HG03108 (cell line): ENCODE measurements around the gene ARL6IP6.
A peak's percentile ranks its signal among the peaks of the same experiment; 100 is the strongest.

Source experiments
- ATAC-seq: cut with Tn5 transposase; IDR thresholded peaks from one replicate; pipeline ENCODE4 v1.9.1; 2021; ENCODE audit warnings: moderate library complexity; ENCODE audit not compliant: unreplicated experiment

ARL6IP6 gene

GRCh38 chr2:152718076-152718908 is at the start of gene ARL6IP6:
ARL6IP6 (plus strand) TSS chr2:152718620; CDS start chr2:152718625, 5 bp downstream.
- peak; percentile 60 for ATAC-seq

- no peak for ATAC-seq
These were observed 44.1 kb upstream of the ARL6IP6 start for GRCh38 chr2:152674334-152674733.

GRCh38 chr2:152676461-152676860 is 42.0 kb upstream of the ARL6IP6 start:
- no peak for ATAC-seq

GRCh38 chr2:152678808-152679207 is 39.6 kb upstream of the ARL6IP6 start:
- no peak for ATAC-seq

- ATAC-seq = no peak
These were observed 35.8 kb upstream of the ARL6IP6 start for GRCh38 chr2:152682663-152683062.

GRCh38 chr2:152683400-152683799 is 35.0 kb upstream of the ARL6IP6 start:
- no peak for ATAC-seq

GRCh38 chr2:152686321-152686720 is 32.1 kb upstream of the ARL6IP6 start:
- ATAC-seq = no peak

GRCh38 chr2:152693033-152693432 is 25.4 kb upstream of the ARL6IP6 start:
- peak; percentile 85 for ATAC-seq

GRCh38 chr2:152694161-152694661 is 24.2 kb upstream of the ARL6IP6 start:
- ATAC-seq = peak; percentile 42

GRCh38 chr2:152695763-152696162 is 22.7 kb upstream of the ARL6IP6 start:
- no peak for ATAC-seq

GRCh38 chr2:152696476-152696875 is 21.9 kb upstream of the ARL6IP6 start:
- ATAC-seq = no peak

- no peak for ATAC-seq
These were observed 17.2 kb upstream of the ARL6IP6 start for GRCh38 chr2:152701198-152701597.

GRCh38 chr2:152706477-152707021 is 11.9 kb upstream of the ARL6IP6 start:
- ATAC-seq = no peak

GRCh38 chr2:152708742-152709141 is 9.7 kb upstream of the ARL6IP6 start:
- ATAC-seq = no peak

GRCh38 chr2:152710713-152711112 is 7.7 kb upstream of the ARL6IP6 start:
- ATAC-seq = no peak

GRCh38 chr2:152715112-152715511 is 3.3 kb upstream of the ARL6IP6 start:
- no peak for ATAC-seq

GRCh38 chr2:152715854-152716428 is 2.5 kb upstream of the ARL6IP6 start:
- no peak for ATAC-seq

GRCh38 chr2:152716805-152717227 is 1.6 kb upstream of the ARL6IP6 start:
- no peak for ATAC-seq

- peak; percentile 67 for ATAC-seq
These were observed 968 bp upstream of the ARL6IP6 start, which contains the start of gene PRPF40A for GRCh38 chr2:152717228-152718075. PRPF40A (minus strand) TSS chr2:152717461; CDS start chr2:152717439, 22 bp downstream.

- peak; percentile 14 for ATAC-seq
These were observed 657 bp downstream of the ARL6IP6 start for GRCh38 chr2:152718909-152719645.
